Ureter (tissue), 1 donor: ENCODE results near the gene OR6C70. TPM values are rescaled to one million over a fixed set of nuclear protein-coding genes. Genes with fewer than 3 reads are reported as not detected.
"Not testable (repeated sequence)": the region's sequence is repeated elsewhere in the genome, so short reads cannot be mapped to it uniquely, and the experiment has no call there.

Experiments
- DNase-seq: peaks from one replicate; pipeline ENCODE4 v3.0.0-alpha.2; 2020; ENCODE audit warnings: low spot score
- total RNA-seq: library from RNA; stranded (reverse); gene quantifications from one replicate; pipeline ENCODE4 v1.2.4, GENCODE V29; 2023
- donor health status: DM: yes; HTN: yes; CAD: no.

OR6C70 gene
- total RNA-seq, result not detected

- DNase-seq, result no peak
Observed at GRCh38 chr12:55470088-55470829, at the start of gene OR6C70. TSS of gene OR6C70 (minus strand) at chr12:55470138. CDS start at chr12:55470138, 0 bp downstream.

- no peak for DNase-seq
Observed at GRCh38 chr12:55516391-55516790, 46.5 kb upstream of the OR6C70 start.

DNA sequence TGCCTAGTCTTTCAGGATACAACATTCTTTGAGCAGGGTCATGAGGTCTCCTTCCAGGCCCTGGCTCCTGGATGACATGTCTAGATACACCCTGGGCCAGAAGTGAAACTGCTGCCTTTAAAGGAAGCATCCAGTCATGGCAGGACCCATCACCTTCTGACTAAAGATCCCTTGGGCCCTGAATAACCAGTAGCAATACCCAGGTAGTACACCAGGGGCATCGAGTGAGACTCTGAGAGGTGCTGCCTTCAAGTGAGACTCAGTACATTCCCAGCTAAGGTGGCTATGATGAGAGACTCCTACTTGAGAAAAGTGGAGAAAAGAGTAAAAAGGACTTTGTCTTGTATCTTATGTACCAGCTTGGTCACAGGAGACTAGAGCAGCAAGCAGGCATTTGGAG is 45.8 kb upstream of the OR6C70 start:
- no peak for DNase-seq

DNA sequence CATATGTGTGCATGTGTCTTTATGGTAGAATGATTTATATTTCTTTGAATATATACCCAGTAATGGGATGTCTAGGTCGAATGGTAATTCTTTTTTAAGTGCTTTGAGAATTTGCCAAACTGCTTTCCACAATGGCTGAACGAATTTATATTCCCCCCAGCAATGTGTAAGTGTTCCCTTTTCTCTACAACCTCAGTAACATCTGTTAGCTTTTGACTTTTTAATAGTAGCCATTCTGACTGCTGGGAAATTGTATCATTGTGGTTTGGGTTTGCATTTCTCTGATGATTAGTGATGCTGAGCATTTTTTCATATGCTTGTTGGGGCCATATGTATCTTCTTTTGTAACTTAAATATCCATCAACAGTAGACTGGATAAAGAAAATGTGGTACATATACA is 31.7 kb upstream of the OR6C70 start:
- no peak for DNase-seq

GRCh38 chr12:55499810-55500252 is 29.9 kb upstream of the OR6C70 start:
- no peak for DNase-seq

GRCh38 chr12:55499231-55499630 is 29.3 kb upstream of the OR6C70 start:
- no peak for DNase-seq

GRCh38 chr12:55495490-55495889 is 25.6 kb upstream of the OR6C70 start:
- DNase-seq, result no peak

DNA sequence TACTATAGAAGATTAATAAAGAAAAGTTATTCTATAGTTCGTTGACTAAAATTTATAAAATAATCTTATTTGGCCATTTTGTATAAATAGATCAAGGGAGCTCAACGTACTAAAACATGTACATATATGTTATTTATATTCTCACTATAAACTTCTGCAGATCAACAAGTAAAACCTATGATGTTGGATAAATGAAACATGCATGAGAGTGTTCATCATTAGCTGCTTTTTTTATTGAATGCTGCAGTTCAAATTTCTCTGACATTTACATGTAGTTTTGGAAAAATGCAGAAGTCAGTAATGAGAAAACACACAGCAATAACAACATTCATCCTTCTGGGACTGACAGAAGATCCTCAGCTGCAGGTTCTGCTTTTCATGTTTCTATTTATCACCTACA is 22.1 kb upstream of the OR6C70 start, which contains the start of gene OR6C68:
OR6C68 (plus strand) TSS at position 301 of the 400 bp plus-strand sequence; CDS start at position 301, 0 bp downstream.
- DNase-seq, result no peak

- not testable (repeated sequence) for DNase-seq
Observed at GRCh38 chr12:55484284-55484683, 14.3 kb upstream of the OR6C70 start.

DNA sequence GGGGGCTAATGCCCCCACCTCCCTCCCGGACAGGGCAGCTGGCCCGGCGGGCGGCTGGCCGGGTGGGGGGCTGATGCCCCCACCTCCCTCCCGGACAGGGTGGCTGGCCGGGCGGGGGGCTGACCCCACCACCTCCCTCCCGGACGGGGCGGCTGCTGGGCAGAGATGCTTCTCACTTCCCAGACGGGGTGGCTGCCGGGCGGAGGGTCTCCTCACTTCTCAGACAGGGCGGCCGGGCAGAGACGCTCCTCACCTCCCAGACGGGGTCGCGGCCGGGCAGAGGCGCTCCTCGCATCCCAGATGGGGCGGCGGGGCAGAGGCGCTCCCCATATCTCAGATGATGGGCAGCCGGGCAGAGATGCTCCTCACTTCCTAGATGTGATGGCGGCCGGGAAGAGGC is 9.2 kb upstream of the OR6C70 start:
- DNase-seq, result not testable (repeated sequence)

- DNase-seq, result no peak
Observed at GRCh38 chr12:55472264-55472663, 2.3 kb upstream of the OR6C70 start.

DNA sequence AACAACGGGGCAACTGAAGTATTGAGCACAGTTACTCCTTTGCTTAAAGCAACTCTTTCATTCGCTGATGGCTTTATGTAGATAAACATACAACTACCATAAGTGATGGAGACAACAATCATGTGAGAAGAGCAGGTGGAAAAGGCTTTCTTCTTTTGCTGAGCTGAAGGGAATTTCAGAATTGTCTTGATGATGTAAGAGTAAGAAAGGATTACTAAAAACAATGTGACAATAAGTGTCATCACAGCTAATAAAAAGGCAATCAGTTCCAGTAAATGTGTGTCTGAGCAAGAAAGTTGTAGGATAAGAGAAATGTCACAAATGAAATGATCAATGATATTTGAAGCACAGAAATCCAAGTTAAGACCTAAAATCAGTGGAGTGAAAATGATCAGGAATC is 647 bp downstream of the OR6C70 start:
- no peak for DNase-seq

DNA sequence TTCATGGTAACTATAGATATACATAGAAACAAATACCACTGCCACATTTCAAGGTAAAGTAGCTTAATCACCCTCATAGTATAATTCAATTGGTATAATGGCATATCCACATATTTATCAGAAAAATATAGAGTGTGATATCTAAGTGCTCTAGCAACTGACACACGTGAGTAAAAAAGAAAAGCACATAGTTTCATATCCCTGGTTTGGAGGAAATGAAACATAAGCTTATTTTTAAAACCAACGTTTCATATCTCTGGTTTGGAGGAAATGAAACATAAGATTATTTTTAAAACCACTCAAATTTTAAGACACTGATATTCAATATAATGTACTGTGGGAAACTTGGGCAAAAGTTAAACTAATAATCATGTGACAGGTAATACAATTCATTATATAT is 2.1 kb downstream of the OR6C70 start:
- DNase-seq, result no peak

DNA sequence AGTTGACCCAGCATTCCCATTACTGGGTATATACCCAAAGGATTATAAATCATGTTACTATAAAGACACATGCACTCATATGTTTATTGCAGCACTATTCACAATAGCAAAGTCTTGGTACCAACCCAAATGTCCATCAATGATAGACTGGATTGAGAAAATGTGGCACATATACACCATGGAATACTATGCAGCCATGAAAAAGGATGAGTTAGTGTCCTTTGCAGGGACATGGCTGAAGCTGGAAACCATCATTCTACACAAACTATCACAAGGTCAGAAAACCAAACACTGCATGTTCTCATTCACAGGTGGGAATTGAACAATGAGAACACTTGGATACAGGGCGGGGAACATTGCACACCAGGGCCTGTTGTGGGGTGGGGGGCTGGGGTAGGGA is 5.0 kb downstream of the OR6C70 start:
- not testable (repeated sequence) for DNase-seq

DNA sequence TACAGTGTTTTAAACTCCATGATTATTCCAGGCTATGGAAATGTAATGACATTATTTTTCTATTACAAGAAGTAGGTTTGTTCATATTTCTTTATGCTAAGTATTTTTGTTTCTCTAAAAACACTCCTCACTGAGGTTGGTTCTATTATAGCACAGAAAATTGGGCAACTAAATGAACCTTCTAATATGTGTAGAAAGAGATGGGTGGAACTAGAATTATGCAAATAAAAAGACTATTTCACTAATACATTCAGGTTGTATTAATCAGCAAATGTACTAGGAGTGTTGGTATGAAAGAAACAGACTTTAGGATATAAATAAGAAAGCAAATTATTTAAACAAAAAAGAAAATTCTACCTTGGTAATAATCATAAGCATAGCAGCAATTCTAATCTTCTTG is 21.1 kb downstream of the OR6C70 start:
- no peak for DNase-seq

DNA sequence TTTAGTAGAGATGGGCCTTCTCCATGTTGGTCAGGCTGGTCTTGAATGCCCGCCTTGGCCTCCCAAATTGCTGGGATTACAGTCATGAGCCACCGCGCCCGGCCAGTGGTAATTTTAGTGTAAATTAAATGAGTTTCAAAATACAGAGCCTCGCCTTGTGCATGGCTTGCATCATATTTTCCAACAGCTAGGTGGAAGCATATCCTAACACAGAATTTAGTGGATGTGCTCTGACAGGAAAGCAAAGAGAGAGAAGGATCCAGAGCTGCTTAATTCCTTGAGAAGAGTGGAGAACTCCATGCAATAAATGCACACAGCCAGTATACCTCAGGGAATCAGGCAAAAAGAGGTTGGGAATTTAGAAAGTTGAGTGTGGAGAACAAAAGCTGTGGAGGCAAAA is 23.6 kb downstream of the OR6C70 start:
- DNase-seq, result no peak

GRCh38 chr12:55445357-55445756 is 24.6 kb downstream of the OR6C70 start:
- no peak for DNase-seq

GRCh38 chr12:55443776-55444175 is 26.2 kb downstream of the OR6C70 start, which contains the start of gene OR6C2:
TSS of gene OR6C2 (plus strand) at chr12:55444076. CDS start at chr12:55452214, 8,138 bp downstream.
- no peak for DNase-seq

DNA sequence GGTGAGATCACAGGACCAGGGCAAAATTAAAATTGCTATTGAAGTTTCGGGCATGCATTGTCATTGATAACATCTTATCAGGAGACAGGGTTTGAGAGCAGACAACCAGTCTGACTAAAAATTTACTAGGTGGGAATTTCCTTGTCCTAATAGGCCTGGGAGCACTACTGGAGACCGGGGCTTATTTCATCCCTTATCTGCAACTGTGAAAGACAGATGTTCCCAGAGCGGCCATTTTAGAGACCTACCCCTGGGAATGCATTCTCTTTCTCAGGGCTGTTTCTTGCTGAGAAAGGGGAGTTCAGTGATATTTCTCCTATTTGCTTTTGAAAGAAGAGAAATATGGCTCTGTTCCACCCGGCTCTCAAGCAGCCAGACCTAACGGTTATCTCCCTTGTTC is 28.7 kb downstream of the OR6C70 start:
- not testable (repeated sequence) for DNase-seq

DNA sequence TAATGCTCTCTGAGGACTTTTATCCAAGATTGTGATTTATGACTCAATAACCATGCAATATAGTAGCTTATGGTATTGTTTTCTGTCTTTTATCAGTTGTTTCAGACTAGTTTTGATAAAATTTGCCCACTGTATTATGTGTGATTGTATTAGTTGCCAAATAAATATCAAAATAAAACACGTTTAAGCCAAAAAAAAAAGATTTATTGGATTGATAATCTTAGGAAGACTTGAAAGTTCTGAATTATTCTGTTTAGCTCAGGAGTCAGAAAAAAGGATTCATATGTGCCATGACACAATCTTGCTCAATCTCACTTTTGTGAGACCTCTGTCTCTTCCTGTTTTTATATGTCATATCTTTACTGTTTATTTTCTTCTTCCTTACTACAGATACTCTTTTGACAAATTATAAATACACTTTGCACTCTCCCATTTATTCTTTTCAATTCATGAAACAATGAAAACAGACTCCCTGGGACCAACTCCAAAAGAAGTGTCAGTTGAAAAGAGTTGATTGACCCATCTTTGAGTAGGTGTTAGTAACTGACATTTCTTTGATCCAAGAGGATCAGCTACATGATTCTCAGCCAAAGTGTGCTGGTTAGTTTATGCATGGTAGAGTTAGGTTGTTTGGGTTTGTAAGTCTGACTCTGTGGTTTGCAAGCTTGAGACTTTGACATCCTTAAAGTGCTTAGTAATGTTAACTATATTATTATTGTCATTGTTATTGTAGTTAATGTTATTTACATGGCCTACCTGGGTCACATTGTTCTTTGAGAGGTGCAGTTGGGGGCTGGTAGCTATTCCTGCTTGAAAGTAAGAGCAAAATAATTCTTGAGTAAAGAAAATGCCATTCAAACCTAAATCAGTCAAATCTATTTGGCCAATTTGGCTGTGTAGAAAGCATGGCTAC is 41.4 kb downstream of the OR6C70 start:
- DNase-seq, result no peak

DNA sequence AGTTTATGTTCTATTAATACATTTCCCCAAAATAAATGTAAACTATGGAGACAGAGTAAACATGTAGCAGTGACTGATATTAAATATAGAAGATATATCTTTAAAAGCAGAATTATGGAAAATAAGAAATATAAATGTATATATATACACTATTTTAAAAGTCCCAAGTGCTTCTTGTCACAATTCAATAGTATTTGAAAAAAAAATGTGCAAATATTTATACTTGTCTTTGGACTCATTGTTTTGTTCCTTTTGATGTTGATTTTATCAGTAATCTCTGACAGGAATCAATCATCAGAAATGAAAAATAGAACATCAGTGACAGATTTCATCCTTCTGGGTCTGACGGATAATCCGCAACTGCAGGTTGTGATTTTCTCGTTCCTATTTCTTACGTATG is 44.0 kb downstream of the OR6C70 start, which contains the start of gene OR6C76:
OR6C76 (plus strand) TSS at position 301 of the 400 bp plus-strand sequence; CDS start at position 301, 0 bp downstream.
- no peak for DNase-seq

GRCh38 chr12:55420307-55420962 is 49.5 kb downstream of the OR6C70 start:
- DNase-seq, result no peak
